ENCODE measurements around the gene WDR44.

GRCh38 chrX:118350706-118351105 lies 4.8 kb downstream of the WDR44 start:
- TF ChIP-seq CTCF (IDR thresholded peaks at IDR 0.05), result no peak
- TF ChIP-seq POLR2A (IDR thresholded peaks at IDR 0.05), result no peak
